Mesothelial cell of epicardium (in vitro differentiated cells): ENCODE measurements around the gene FREY1. TPM values are rescaled to one million over a fixed set of nuclear protein-coding genes. Genes with fewer than 3 reads are reported as not detected.

Experiments
- DNase-seq, 2 experiments: peaks; one replicate each; pipeline ENCODE4 v3.0.0; 2021; ENCODE audit warnings: low spot score in 2 of 2; ENCODE audit not compliant: unreplicated experiment in 2 of 2
- H3K27ac Mint-ChIP-seq: 2 replicates; pipeline ENCODE4 v1.8.0; 2021; ENCODE audit warnings: mixed read lengths
- H3K27me3 Mint-ChIP-seq: 2 replicates; pipeline ENCODE4 v1.8.0; 2021; ENCODE audit warnings: low read depth, mixed read lengths
- H3K36me3 Mint-ChIP-seq: 2 replicates; pipeline ENCODE4 v1.8.0; 2021; ENCODE audit warnings: mixed read lengths
- H3K4me1 Mint-ChIP-seq: 2 replicates; pipeline ENCODE4 v1.8.0; 2021; ENCODE audit warnings: mixed read lengths
- H3K4me3 Mint-ChIP-seq: 2 replicates; pipeline ENCODE4 v1.8.0; 2021; ENCODE audit warnings: mild to moderate bottlenecking, moderate library complexity, mixed read lengths
- H3K9me3 Mint-ChIP-seq: 2 replicates; pipeline ENCODE4 v1.8.0; 2021; ENCODE audit warnings: mixed read lengths
- total RNA-seq: library from RNA; stranded (reverse); gene quantifications from 3 replicates; pipeline ENCODE4 v1.2.1, GENCODE V29; 2021
- TF ChIP-seq, protein P1 (sequence below): fragments of 200-600 bp; sonication (generic); IDR thresholded peaks from one replicate; pipeline ENCODE4 v1.5.0; 2021; ENCODE audit warnings: antibody characterized with exemption; ENCODE audit not compliant: unreplicated experiment

Gene FREY1
- total RNA-seq, 1 donor from 2014 or later, result 3.9 TPM

DNA sequence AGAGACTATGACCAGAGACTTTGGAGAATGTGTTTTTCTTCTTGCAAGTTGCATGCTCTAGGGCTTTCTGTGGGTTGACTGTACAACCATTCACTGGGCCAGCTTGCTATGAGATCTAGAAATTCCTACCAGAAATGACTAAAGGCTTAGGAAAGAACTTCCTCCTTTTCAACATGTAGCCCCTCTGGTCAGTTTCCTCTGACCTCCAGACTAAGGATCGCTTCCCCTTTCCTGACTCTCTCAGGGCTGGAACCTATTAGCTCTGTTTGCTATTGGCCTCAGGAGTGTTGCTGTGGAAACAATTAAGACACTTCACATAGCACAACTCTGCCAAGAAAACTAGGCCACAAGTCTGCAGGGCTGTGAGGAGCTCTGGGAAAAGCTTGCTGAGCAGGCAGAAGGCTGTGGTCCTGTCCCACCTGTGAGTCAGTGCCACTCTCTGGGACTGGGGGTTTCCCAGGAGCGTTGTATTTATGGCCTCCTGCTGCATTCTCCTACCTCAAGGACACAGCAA, 49.1 kb downstream of the FREY1 start:
- Mint-ChIP-seq H3K27ac (peak overlapping the region; percentile 70), H3K36me3 (peaks cover 10% of the 10 kb centered on the region), H3K27me3 (no peaks in the 10 kb centered on the region), H3K4me3 (no peak overlapping the region), H3K9me3 (no peaks in the 10 kb centered on the region), H3K4me1 (peaks cover 4% of the 10 kb centered on the region)
- TF ChIP-seq, protein P1, sequence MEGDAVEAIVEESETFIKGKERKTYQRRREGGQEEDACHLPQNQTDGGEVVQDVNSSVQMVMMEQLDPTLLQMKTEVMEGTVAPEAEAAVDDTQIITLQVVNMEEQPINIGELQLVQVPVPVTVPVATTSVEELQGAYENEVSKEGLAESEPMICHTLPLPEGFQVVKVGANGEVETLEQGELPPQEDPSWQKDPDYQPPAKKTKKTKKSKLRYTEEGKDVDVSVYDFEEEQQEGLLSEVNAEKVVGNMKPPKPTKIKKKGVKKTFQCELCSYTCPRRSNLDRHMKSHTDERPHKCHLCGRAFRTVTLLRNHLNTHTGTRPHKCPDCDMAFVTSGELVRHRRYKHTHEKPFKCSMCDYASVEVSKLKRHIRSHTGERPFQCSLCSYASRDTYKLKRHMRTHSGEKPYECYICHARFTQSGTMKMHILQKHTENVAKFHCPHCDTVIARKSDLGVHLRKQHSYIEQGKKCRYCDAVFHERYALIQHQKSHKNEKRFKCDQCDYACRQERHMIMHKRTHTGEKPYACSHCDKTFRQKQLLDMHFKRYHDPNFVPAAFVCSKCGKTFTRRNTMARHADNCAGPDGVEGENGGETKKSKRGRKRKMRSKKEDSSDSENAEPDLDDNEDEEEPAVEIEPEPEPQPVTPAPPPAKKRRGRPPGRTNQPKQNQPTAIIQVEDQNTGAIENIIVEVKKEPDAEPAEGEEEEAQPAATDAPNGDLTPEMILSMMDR, result no peak
- no peak for DNase-seq

Other genes starting within 250 kb of the FREY1 start
- gene CHST1, start 241.6 kb downstream of the FREY1 start, total RNA-seq, result 1.0 to 1.6 TPM (median 1.4 TPM) in 3 replicates
- 13.2 to 14.6 TPM (median 14.5 TPM) in 3 replicates for gene SLC35C1, start 102.1 kb downstream of the FREY1 start, total RNA-seq
- gene CRY2, start 59.8 kb downstream of the FREY1 start, total RNA-seq, result 33.8 to 35.9 TPM (median 34.3 TPM) in 3 replicates
- 11.5 to 13.8 TPM (median 12.7 TPM) in 3 replicates for gene MAPK8IP1, start 21.6 kb downstream of the FREY1 start, total RNA-seq
- gene PEX16, start 10.6 kb upstream of the FREY1 start, total RNA-seq, result 19.8 to 23.1 TPM (median 20.7 TPM) in 3 replicates
- gene LARGE2, start 15.4 kb upstream of the FREY1 start, total RNA-seq, result 5.0 to 6.0 TPM (median 5.2 TPM) in 3 replicates
- 102 to 110 TPM (median 106 TPM) in 3 replicates for gene PHF21A, start 214.2 kb upstream of the FREY1 start, total RNA-seq